Right renal cortex interstitium (tissue), 3 donors: Measurements from ENCODE around the gene ST6GALNAC5. TPM values are rescaled to one million over a fixed set of nuclear protein-coding genes. Genes with fewer than 3 reads are reported as not detected.
"Not testable (repeated sequence)": the region's sequence is repeated elsewhere in the genome, so short reads cannot be mapped to it uniquely, and the experiment has no call there.

Source experiments
- DNase-seq, 3 donors: peaks; one replicate each; pipeline ENCODE4 v3.0.0-alpha.2; 2013; ENCODE audit warnings: low read depth in 3 of 3, low spot score in 2 of 3
- polyA plus RNA-seq, 3 donors: library from polyadenylated mRNA; unstranded; fragments of 120-200 nt; gene quantifications; one replicate each; pipeline ENCODE4 v1.2.1, GENCODE V29; 2013; ENCODE audit not compliant: insufficient read length in 3 of 3

The ST6GALNAC5 gene
- polyA plus RNA-seq: 1 to 10 TPM; 3.9 to 4.3 (median 4.0) TPM

GRCh38 chr1:76867342-76868130 is at the start of gene ST6GALNAC5:
Gene ST6GALNAC5 (plus strand): TSS chr1:76867480.
- peak in 2 of 3 donors; percentile 8 to 27 for DNase-seq

DNA sequence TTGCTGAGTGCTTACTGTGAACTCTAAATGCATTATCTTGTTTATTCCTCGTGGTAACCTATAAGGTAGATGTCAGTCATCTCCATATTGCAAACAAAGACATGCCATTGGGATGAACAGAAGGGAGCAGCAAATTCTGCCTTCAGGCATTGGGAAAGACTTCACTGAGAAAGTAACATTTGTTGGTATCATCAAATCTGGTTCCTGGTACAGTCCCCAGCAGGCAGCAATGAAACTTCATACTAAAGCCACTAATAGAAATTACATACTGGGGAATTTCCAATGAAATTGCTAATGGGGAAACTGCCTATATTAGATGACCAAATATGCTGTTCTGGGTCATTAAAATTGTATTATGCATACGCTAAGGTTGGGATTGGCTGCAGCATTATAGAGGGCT is 47.3 kb upstream of the ST6GALNAC5 start:
- DNase-seq: no peak

DNA sequence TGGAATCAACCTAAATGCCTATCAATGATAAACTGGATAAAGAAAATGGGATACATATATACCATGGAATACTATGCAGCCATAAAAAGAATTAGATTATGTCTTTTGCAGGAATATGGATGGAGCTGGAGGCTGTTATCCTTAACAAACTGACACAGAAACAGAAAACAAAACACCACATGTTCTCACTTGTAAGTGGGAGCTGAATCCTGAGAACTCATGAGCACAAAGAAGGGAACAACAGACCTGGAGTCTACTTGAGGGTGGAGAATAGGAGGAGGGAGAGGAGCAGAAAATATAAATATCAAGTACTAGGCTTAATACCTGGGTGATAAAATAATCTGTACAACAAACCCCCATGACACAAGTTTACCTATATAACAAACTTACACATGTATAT is 44.3 kb upstream of the ST6GALNAC5 start:
- not testable (repeated sequence) for DNase-seq

DNA sequence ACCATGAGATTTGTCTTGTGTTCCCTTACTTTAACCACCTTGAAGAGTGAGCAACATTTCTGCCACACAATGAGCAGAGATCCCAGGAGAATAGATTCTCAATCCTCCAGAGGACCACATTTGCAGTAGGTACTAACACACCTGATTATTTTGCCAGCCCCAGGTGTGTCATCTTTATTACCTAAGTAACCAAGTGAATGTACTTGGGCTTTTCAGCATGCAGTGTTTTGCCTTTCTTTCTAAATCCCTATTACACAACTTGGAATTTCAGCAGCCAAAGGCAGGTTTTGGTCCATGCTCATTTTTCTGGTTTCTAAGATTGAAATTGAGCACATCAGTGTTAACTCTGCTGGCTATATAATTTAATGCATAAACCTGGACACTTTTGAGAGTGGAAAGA is 43.2 kb upstream of the ST6GALNAC5 start:
- no peak for DNase-seq

DNA sequence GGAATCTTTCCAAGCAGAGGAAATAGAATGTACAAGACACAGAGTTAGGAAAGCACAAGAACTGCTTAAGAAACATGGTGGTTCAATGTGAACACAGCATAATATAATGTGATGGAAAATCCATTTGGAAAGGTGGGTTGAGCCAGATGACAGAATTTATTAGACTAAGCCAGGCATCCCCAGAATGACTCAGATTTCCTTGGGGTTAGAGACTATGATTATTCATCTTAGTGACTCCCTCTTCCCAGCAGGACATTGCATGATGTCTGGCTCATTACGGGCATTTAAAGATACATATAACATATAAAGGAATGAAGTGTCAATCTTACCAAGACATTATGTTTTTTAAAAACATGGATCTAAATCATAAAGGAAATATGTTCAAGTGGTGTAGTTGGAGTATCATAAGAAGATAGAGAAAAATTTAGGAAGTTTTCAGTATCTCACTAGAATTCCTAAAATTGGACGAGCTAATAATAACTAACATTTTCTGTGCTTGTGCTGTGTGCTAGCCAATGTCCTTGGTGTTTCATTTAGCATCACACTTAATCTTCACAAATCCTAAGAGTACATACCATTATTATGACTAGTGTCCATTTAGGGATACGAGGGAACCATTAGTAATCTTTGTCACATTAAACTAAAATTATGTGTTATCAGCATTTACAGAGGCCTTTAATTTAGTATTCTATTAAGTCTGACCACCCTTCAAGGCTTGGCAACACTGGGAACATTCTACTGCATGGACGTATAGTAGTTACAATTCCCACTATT is 41.0 kb upstream of the ST6GALNAC5 start:
- DNase-seq: no peak

GRCh38 chr1:76827066-76827465 is 40.2 kb upstream of the ST6GALNAC5 start:
- no peak for DNase-seq

- DNase-seq: no peak
Observed at GRCh38 chr1:76830373-76830772, 36.9 kb upstream of the ST6GALNAC5 start.

- no peak for DNase-seq
Observed at GRCh38 chr1:76832521-76832920, 34.8 kb upstream of the ST6GALNAC5 start.

- DNase-seq: no peak
Observed at GRCh38 chr1:76833151-76833550, 34.1 kb upstream of the ST6GALNAC5 start.

DNA sequence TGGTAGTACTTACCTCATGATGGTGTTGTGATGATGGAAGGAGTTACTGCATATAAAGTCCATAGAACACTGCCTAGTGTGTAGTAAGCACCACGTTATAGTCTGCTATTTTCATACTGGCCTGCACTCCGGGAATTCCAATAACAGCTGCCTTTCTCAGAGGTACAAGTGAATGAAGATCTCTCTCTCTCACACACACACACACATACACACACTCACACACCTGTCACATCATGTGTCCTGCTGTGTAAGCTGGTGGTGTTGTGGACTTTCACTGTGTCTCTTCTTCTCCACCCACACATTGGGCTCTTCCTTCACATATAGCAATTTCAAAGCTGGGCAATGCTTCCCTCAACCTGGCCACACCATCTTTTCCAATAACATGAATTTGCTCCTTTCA is 33.4 kb upstream of the ST6GALNAC5 start:
- DNase-seq: no peak

GRCh38 chr1:76835203-76835602 is 32.1 kb upstream of the ST6GALNAC5 start:
- no peak for DNase-seq

GRCh38 chr1:76840278-76840677 is 27.0 kb upstream of the ST6GALNAC5 start:
- no peak for DNase-seq

- no peak for DNase-seq
Observed at GRCh38 chr1:76841460-76841859, 25.8 kb upstream of the ST6GALNAC5 start.

GRCh38 chr1:76843821-76844464 is 23.3 kb upstream of the ST6GALNAC5 start:
- DNase-seq: no peak

DNA sequence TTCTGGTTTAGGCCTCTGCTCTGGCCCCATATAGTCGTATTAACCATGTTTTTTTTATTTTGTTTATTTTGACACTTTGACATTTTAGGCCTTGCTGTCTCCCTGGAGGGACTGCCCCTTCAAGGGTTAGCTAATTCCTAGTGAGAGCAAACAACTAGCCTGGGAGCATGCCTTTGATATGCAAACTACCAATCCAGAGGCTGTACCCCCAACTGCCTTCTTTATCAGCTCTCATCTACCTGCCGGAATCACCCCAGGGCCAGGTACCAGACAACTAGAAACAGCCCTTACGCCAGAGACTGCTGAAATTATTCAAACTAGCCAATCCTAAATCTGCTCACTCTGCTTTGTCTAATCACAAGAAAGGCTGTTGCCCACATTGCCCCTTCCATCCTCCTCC is 13.0 kb upstream of the ST6GALNAC5 start:
- no peak for DNase-seq

- no peak for DNase-seq
Observed at GRCh38 chr1:76856104-76856503, 11.2 kb upstream of the ST6GALNAC5 start.

DNA sequence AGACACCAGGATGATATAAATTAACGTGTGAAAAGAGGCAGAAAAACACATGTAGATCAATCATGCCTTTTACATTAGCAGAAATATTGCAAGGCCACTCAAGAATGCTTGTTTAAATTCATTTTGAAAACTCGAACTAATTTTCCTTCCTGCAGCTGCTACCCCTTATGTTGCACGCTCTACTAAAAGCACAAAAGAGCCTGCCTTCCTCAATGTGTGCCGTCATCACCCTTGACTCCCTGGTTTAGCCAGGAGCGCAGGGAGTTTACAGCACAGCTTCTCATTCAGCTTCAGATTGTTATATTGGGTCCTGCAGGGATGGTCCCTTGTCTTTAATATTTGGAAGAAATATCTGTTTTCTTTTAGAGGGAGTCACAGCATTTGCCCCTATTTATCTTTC is 10.1 kb upstream of the ST6GALNAC5 start:
- DNase-seq: no peak

GRCh38 chr1:76857973-76858372 is 9.3 kb upstream of the ST6GALNAC5 start:
- DNase-seq: no peak

GRCh38 chr1:76861149-76861548 is 6.1 kb upstream of the ST6GALNAC5 start:
- DNase-seq: no peak

- DNase-seq: no peak
Observed at GRCh38 chr1:76862447-76862846, 4.8 kb upstream of the ST6GALNAC5 start.

GRCh38 chr1:76864383-76864782 is 2.9 kb upstream of the ST6GALNAC5 start:
- no peak for DNase-seq
